Testis (tissue), 2 donors: ENCODE measurements around the gene STK40.

ENCODE experiments used
- CTCF ChIP-seq, 3 experiments: fragments of 450-650 bp in 2 of 3; fragments of 200-600 bp in 1 of 3; sonication (generic) in 1 of 3; IDR thresholded peaks; one replicate each; pipeline ENCODE4 v1.5.1; 2016 to 2019; ENCODE audit warnings: antibody characterized with exemption in 3 of 3, mild to moderate bottlenecking in 2 of 3, moderate library complexity in 1 of 3
- POLR2A ChIP-seq: fragments of 450-650 bp; IDR thresholded peaks from one replicate; pipeline ENCODE4 v1.6.1; 2017; ENCODE audit warnings: antibody characterized with exemption, mild to moderate bottlenecking, moderate library complexity

- TF ChIP-seq POLR2A: no peak
- TF ChIP-seq CTCF (IDR thresholded peaks at IDR 0.05): no peak
Observed at GRCh38 chr1:36324353-36324703, 61.4 kb downstream of the STK40 start.
